Measurements from ENCODE around the gene MTMR3.

The MTMR3 gene

GRCh38 chr22:29912141-29912540, 29.2 kb downstream of the MTMR3 start:
- no peak for TF ChIP-seq REST (IDR thresholded peaks at IDR 0.05; ENCODE audit: low read depth)
- TF ChIP-seq USF1 (IDR thresholded peaks at IDR 0.05): no peak
- TF ChIP-seq TEAD4 (IDR thresholded peaks at IDR 0.05): no peak
- no peak for TF ChIP-seq EP300 (IDR thresholded peaks at IDR 0.05; ENCODE audit: borderline replicate concordance)
- TF ChIP-seq ZBTB7A (IDR thresholded peaks at IDR 0.05; ENCODE audit: low read depth): no peak
- no peak for TF ChIP-seq EGR1 (IDR thresholded peaks at IDR 0.05)
- TF ChIP-seq NFIC (IDR thresholded peaks at IDR 0.05): no peak
- TF ChIP-seq MAX (IDR thresholded peaks at IDR 0.05): no peak
- no peak for TF ChIP-seq FOXM1 (IDR thresholded peaks at IDR 0.05; ENCODE audit: borderline replicate concordance, low read depth)
- TF ChIP-seq CEBPB (IDR thresholded peaks at IDR 0.05): no peak
- no peak for TF ChIP-seq TAF1 (IDR thresholded peaks at IDR 0.05; ENCODE audit: low read depth)
- TF ChIP-seq CREB1 (IDR thresholded peaks at IDR 0.05; ENCODE audit: low read depth): no peak
- TF ChIP-seq TCF12 (IDR thresholded peaks at IDR 0.05; ENCODE audit: low read depth): no peak
- TF ChIP-seq RAD21 (IDR thresholded peaks at IDR 0.05; ENCODE audit: low read depth): no peak
- no peak for TF ChIP-seq YY1 (IDR thresholded peaks at IDR 0.05; ENCODE audit: low read depth)

- no peak for TF ChIP-seq EP300 (IDR thresholded peaks at IDR 0.05; ENCODE audit: borderline replicate concordance)
- TF ChIP-seq CEBPB (IDR thresholded peaks at IDR 0.05): no peak
- TF ChIP-seq TEAD4 (IDR thresholded peaks at IDR 0.05): no peak
- no peak for TF ChIP-seq NFIC (IDR thresholded peaks at IDR 0.05)
- no peak for TF ChIP-seq CREB1 (IDR thresholded peaks at IDR 0.05; ENCODE audit: low read depth)
- no peak for TF ChIP-seq USF1 (IDR thresholded peaks at IDR 0.05)
- no peak for TF ChIP-seq TAF1 (IDR thresholded peaks at IDR 0.05; ENCODE audit: low read depth)
- no peak for TF ChIP-seq TCF12 (IDR thresholded peaks at IDR 0.05; ENCODE audit: low read depth)
- TF ChIP-seq REST (IDR thresholded peaks at IDR 0.05; ENCODE audit: low read depth): no peak
- no peak for TF ChIP-seq FOXM1 (IDR thresholded peaks at IDR 0.05; ENCODE audit: borderline replicate concordance, low read depth)
- no peak for TF ChIP-seq EGR1 (IDR thresholded peaks at IDR 0.05)
- no peak for TF ChIP-seq YY1 (IDR thresholded peaks at IDR 0.05; ENCODE audit: low read depth)
- no peak for TF ChIP-seq MAX (IDR thresholded peaks at IDR 0.05)
- TF ChIP-seq RAD21 (IDR thresholded peaks at IDR 0.05; ENCODE audit: low read depth): no peak
- TF ChIP-seq ZBTB7A (IDR thresholded peaks at IDR 0.05; ENCODE audit: low read depth): no peak
Measured at GRCh38 chr22:29912605-29913398, 29.8 kb downstream of the MTMR3 start.

- TF ChIP-seq CREB1 (IDR thresholded peaks at IDR 0.05; ENCODE audit: low read depth) (no peak), ZBTB7A (IDR thresholded peaks at IDR 0.05; ENCODE audit: low read depth) (no peak), TAF1 (IDR thresholded peaks at IDR 0.05; ENCODE audit: low read depth) (no peak), USF1 (IDR thresholded peaks at IDR 0.05) (no peak), REST (IDR thresholded peaks at IDR 0.05; ENCODE audit: low read depth) (no peak), TEAD4 (IDR thresholded peaks at IDR 0.05) (no peak), MAX (IDR thresholded peaks at IDR 0.05) (no peak), EGR1 (IDR thresholded peaks at IDR 0.05) (no peak), NFIC (IDR thresholded peaks at IDR 0.05) (no peak), YY1 (IDR thresholded peaks at IDR 0.05; ENCODE audit: low read depth) (no peak), CEBPB (IDR thresholded peaks at IDR 0.05) (no peak), EP300 (IDR thresholded peaks at IDR 0.05; ENCODE audit: borderline replicate concordance) (no peak), TCF12 (IDR thresholded peaks at IDR 0.05; ENCODE audit: low read depth) (no peak), FOXM1 (IDR thresholded peaks at IDR 0.05; ENCODE audit: borderline replicate concordance, low read depth) (no peak), RAD21 (IDR thresholded peaks at IDR 0.05; ENCODE audit: low read depth) (no peak)
Measured at GRCh38 chr22:29914165-29914564, 31.2 kb downstream of the MTMR3 start.

All from Ishikawa (cell line).